ENCODE results near the gene RFC4. TPM values are rescaled to one million over a fixed set of nuclear protein-coding genes. Genes with fewer than 3 reads are reported as not detected.

RFC4 gene
- total and polyA plus RNA-seq, 9 of the 15 experiments (the other 6 are each of a cell fraction or from before 2014, with no cell fraction given), result 105 to 227 (median 180) TPM

DNA sequence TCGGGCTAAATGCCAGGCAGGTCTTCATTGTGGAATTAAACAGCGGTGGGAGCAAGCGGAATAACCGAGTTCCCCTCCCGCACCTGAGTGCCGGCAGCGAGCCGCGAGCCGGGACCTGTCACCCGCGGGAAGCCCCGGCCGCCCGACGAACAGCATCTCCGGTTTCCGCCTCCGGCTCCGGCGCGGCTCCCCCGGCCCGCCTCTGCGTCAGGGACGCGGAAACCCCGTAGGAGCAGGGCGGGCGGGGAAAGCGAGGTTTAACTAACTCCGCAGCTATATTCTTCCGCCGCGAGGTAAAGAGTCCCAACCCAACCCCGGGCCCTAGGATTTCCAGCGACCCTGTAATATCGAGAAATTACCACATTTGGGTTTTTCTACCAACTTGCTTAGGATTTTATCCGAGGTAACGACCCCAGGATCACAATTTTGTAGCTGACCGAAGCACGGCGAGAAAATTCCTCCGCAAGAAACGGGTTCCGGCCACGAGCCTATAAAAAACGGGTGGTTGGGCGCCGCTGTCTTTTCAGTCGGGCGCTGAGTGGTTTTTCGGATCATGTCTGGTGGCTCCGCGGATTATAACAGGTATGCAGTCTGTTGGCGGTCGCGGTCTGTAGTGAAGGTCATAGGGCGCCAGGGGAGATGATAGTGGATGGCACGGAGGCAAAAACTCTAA is 23.1 kb downstream of the RFC4 start, which contains the start of gene EIF4A2 (continued):
- TF ChIP-seq HMGXB4 (CRISPR knock-in tag; IDR thresholded peaks at IDR 0.05) (no peak), ID3 (CRISPR knock-in tag; IDR thresholded peaks at IDR 0.05) (no peak), ID3 (tag; IDR thresholded peaks at IDR 0.05) (0 out of 2 replicates have a peak, but pooled peaks have one; percentile 48), ZNF24 (IDR thresholded peaks at IDR 0.05) (0 out of 2 replicates have a peak, but pooled peaks have one; percentile 42), ZNF76 (CRISPR knock-in tag; IDR thresholded peaks at IDR 0.05; ENCODE audit: borderline replicate concordance) (no peak), RCOR1 (IDR thresholded peaks at IDR 0.05; ENCODE audit: borderline replicate concordance in 1 of 2, low read depth in 2 of 2, low read length in 2 of 2) (peak in 1 of 2 experiments; percentile 65; a peak in 2 of 4 replicates), SRSF1 (IDR thresholded peaks at IDR 0.05; ENCODE audit: low read depth, low read length) (no peak), WHSC1 (IDR thresholded peaks at IDR 0.05; ENCODE audit: low read length) (no peak), PURB (CRISPR knock-in tag; IDR thresholded peaks at IDR 0.05; ENCODE audit: low read depth) (no peak), ERF (CRISPR knock-in tag; IDR thresholded peaks at IDR 0.05) (no peak), ESRRA (IDR thresholded peaks at IDR 0.05; ENCODE audit: borderline replicate concordance, low read depth) (peak; percentile 64)
- TF ChIP-seq, protein P1, sequence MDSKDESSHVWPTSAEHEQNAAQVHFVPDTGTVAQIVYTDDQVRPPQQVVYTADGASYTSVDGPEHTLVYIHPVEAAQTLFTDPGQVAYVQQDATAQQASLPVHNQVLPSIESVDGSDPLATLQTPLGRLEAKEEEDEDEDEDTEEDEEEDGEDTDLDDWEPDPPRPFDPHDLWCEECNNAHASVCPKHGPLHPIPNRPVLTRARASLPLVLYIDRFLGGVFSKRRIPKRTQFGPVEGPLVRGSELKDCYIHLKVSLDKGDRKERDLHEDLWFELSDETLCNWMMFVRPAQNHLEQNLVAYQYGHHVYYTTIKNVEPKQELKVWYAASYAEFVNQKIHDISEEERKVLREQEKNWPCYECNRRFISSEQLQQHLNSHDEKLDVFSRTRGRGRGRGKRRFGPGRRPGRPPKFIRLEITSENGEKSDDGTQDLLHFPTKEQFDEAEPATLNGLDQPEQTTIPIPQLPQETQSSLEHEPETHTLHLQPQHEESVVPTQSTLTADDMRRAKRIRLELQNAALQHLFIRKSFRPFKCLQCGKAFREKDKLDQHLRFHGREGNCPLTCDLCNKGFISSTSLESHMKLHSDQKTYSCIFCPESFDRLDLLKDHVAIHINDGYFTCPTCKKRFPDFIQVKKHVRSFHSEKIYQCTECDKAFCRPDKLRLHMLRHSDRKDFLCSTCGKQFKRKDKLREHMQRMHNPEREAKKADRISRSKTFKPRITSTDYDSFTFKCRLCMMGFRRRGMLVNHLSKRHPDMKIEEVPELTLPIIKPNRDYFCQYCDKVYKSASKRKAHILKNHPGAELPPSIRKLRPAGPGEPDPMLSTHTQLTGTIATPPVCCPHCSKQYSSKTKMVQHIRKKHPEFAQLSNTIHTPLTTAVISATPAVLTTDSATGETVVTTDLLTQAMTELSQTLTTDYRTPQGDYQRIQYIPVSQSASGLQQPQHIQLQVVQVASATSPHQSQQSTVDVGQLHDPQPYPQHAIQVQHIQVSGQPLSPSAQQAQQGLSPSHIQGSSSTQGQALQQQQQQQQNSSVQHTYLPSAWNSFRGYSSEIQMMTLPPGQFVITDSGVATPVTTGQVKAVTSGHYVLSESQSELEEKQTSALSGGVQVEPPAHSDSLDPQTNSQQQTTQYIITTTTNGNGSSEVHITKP (IDR thresholded peaks at IDR 0.05; ENCODE audit: partially characterized antibody), result peak; percentile 11
- TF ChIP-seq, protein P2, sequence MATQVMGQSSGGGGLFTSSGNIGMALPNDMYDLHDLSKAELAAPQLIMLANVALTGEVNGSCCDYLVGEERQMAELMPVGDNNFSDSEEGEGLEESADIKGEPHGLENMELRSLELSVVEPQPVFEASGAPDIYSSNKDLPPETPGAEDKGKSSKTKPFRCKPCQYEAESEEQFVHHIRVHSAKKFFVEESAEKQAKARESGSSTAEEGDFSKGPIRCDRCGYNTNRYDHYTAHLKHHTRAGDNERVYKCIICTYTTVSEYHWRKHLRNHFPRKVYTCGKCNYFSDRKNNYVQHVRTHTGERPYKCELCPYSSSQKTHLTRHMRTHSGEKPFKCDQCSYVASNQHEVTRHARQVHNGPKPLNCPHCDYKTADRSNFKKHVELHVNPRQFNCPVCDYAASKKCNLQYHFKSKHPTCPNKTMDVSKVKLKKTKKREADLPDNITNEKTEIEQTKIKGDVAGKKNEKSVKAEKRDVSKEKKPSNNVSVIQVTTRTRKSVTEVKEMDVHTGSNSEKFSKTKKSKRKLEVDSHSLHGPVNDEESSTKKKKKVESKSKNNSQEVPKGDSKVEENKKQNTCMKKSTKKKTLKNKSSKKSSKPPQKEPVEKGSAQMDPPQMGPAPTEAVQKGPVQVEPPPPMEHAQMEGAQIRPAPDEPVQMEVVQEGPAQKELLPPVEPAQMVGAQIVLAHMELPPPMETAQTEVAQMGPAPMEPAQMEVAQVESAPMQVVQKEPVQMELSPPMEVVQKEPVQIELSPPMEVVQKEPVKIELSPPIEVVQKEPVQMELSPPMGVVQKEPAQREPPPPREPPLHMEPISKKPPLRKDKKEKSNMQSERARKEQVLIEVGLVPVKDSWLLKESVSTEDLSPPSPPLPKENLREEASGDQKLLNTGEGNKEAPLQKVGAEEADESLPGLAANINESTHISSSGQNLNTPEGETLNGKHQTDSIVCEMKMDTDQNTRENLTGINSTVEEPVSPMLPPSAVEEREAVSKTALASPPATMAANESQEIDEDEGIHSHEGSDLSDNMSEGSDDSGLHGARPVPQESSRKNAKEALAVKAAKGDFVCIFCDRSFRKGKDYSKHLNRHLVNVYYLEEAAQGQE (IDR thresholded peaks at IDR 0.05; ENCODE audit: borderline replicate concordance), result no peak
- TF ChIP-seq, protein P2 (CRISPR knock-in tag; IDR thresholded peaks at IDR 0.05; ENCODE audit: low read depth), result no peak

All from K562 (cell line).